Measurements from ENCODE around the gene ELMOD1. TPM values are rescaled to one million over a fixed set of nuclear protein-coding genes. Genes with fewer than 3 reads are reported as not detected.

ELMOD1 gene
- total RNA-seq, 4 donors from 2014 or later = 8.9 TPM; not detected in 3

- Histone ChIP-seq H3K36me3 (no peaks in the 10 kb centered on the region), H3K9me3 (no peaks in the 10 kb centered on the region), H3K27me3 (no peaks in the 10 kb centered on the region), H3K27ac (no peak overlapping the region), H3K4me1 (no peaks in the 10 kb centered on the region), H3K4me3 (no peak overlapping the region)
- TF ChIP-seq CTCF (IDR thresholded peaks at IDR 0.05) = no peak
- TF ChIP-seq POLR2A (IDR thresholded peaks at IDR 0.05) = no peak
- no peak for DNase-seq
- intact Hi-C loops (cut with DNase I; ENCODE audit: low total_unique reads) = no loop called here
Measured at GRCh38 chr11:107713009-107713408, 122.1 kb downstream of the ELMOD1 start.

Other genes with a start within 250 kb of the ELMOD1 start
- gene CWF19L2, start 133.3 kb upstream of the ELMOD1 start, total RNA-seq = 10 to 100 TPM; 16.1 to 41.0 (median 27.8) TPM
- gene ALKBH8, start 25.4 kb upstream of the ELMOD1 start, total RNA-seq = 10 to 100 TPM in 1 of 4 donors, 1 to 10 TPM in 3; 5.1 to 26.1 (median 7.4) TPM
- gene SLN, start 120.9 kb downstream of the ELMOD1 start, total RNA-seq = 1 to 10 TPM in 2 of 4 donors, not detected in 2; 2.0 to 2.3 TPM